ENCODE results near the gene EEFSEC. TPM values are rescaled to one million over a fixed set of nuclear protein-coding genes. Genes with fewer than 3 reads are reported as not detected.

Gene EEFSEC, protein sequence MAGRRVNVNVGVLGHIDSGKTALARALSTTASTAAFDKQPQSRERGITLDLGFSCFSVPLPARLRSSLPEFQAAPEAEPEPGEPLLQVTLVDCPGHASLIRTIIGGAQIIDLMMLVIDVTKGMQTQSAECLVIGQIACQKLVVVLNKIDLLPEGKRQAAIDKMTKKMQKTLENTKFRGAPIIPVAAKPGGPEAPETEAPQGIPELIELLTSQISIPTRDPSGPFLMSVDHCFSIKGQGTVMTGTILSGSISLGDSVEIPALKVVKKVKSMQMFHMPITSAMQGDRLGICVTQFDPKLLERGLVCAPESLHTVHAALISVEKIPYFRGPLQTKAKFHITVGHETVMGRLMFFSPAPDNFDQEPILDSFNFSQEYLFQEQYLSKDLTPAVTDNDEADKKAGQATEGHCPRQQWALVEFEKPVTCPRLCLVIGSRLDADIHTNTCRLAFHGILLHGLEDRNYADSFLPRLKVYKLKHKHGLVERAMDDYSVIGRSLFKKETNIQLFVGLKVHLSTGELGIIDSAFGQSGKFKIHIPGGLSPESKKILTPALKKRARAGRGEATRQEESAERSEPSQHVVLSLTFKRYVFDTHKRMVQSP
- polyA plus RNA-seq (2013, experiment 1 of 4) = 7.7 TPM
- 8.0 TPM for polyA plus RNA-seq (2013, experiment 2 of 4)
- polyA plus RNA-seq (2013, experiment 3 of 4) = 7.0 TPM
- 7.9 TPM for polyA plus RNA-seq (2013, experiment 4 of 4)

DNA sequence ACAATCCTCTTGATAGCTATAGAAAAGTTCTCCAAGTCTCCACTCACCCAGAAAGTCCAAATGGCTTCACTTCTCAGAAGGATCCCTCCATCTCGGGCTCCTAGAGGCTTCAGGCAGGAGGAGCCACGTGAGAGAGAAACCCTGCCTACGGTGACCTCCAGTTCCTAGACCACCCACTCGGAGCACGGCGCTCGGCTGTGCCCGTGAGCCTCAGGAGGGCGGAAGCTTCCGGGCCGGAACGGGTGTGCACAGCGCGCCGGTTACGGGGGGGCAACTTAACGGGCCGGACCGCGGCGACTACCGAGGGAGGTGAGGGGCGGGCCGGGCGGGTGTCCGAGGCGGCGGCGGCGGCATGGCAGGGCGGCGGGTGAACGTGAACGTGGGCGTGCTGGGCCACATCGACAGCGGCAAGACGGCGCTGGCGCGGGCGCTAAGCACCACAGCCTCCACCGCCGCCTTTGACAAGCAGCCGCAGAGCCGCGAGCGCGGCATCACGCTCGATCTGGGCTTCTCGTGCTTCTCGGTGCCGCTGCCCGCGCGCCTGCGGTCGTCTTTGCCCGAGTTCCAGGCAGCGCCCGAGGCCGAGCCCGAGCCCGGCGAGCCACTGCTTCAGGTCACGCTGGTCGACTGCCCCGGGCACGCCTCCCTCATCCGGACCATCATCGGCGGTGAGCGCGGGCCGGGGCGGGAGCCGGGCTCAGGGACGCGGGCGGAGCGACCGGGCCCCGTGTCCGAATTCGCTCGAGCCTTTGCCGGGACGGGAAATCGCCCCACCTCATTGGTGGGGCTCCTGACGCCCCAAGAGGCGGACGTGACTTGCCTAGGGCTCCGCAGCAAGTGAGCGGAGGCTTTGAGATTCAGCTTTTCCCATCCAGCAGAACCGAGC lies at the start of gene EEFSEC:
EEFSEC (plus strand) TSS at position 326 of the 886 bp plus-strand sequence; CDS start at position 353, 27 bp downstream.
- Histone ChIP-seq H3K9me3 (ENCODE audit: control insufficient read depth, low read length) (no peaks in the 10 kb centered on the region), H3K4me3 (ENCODE audit: insufficient read depth, low read depth, low read length) (peak within 1 kb of the TSS; percentile 63), H3K27me3 (ENCODE audit: control insufficient read depth, insufficient read depth, low read length, poor library complexity, severe bottlenecking) (peaks cover 31% of the 10 kb centered on the region), H3K36me3 (ENCODE audit: control insufficient read depth, insufficient read depth, low read length) (no peaks in the 10 kb centered on the region), H3K27ac (ENCODE audit: insufficient read depth, low read depth, low read length, poor library complexity, severe bottlenecking) (no peak within 1 kb of the TSS), H3K4me1 (ENCODE audit: control insufficient read depth, insufficient read depth, low read length) (no peaks in the 10 kb centered on the region)
- WGBS, 2 experiments = 0 to 1% methylated on average over 96 of the region's 96 CpGs

DNA sequence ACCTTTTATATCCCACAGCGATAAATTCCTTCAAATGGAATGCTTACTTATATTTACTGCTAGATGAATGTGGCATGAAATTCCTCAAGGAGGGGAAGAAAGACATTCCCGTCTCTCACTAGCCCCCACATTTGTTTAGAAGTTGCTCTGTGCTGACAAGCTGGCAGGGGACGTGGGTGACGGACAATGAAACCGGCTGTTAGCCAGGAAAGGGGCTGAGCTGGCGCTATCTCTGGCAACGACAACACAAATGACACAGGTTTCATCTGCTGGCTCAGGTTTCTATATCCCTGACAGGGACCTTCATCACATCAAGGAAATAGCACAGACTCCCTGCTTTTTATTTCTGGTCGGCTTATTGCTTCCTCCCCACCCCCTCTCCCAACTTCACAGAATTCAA lies 45.4 kb upstream of the EEFSEC start:
- Histone ChIP-seq H3K27me3 (ENCODE audit: control insufficient read depth, insufficient read depth, low read length, poor library complexity, severe bottlenecking) (no peaks in the 10 kb centered on the region), H3K27ac (ENCODE audit: insufficient read depth, low read depth, low read length, poor library complexity, severe bottlenecking) (no peak overlapping the region), H3K4me3 (ENCODE audit: insufficient read depth, low read depth, low read length) (no peak overlapping the region), H3K36me3 (ENCODE audit: control insufficient read depth, insufficient read depth, low read length) (peaks cover 20% of the 10 kb centered on the region), H3K9me3 (ENCODE audit: control insufficient read depth, low read length) (no peaks in the 10 kb centered on the region), H3K4me1 (ENCODE audit: control insufficient read depth, insufficient read depth, low read length) (peaks cover 3% of the 10 kb centered on the region)
- WGBS, 2 experiments = 52 to 66% methylated on average over 7 to 8 of the region's 8 CpGs

DNA sequence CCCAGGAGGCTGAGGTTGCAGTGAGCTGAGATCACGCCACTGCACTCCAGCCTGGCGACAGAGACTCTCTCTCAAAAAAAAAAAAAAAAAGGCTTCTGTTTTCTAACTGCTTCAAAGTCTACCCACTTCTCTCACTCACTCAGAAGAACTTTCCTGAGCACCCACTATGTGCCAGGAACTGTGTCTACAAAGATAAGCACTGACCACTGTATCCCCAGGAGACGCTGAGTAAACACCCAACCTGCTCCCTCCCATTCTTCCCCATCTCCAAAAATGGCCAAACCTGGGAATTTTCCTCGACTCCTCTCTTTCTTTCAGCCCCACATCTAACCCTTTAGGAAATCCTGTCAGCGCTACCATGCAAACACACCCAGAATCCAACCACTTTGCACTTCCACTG lies 42.1 kb upstream of the EEFSEC start:
- 95 to 96% methylated on average over 5 of the region's 5 CpGs for WGBS, 2 experiments
- H3K36me3 ChIP-seq (ENCODE audit: control insufficient read depth, insufficient read depth, low read length) = peaks cover 6% of the 10 kb centered on the region
- no peak overlapping the region for H3K27ac ChIP-seq (ENCODE audit: insufficient read depth, low read depth, low read length, poor library complexity, severe bottlenecking)
- no peaks in the 10 kb centered on the region for H3K27me3 ChIP-seq (ENCODE audit: control insufficient read depth, insufficient read depth, low read length, poor library complexity, severe bottlenecking)
- H3K9me3 ChIP-seq (ENCODE audit: control insufficient read depth, low read length) = no peaks in the 10 kb centered on the region
- no peak overlapping the region for H3K4me3 ChIP-seq (ENCODE audit: insufficient read depth, low read depth, low read length)
- peaks cover 3% of the 10 kb centered on the region for H3K4me1 ChIP-seq (ENCODE audit: control insufficient read depth, insufficient read depth, low read length)

DNA sequence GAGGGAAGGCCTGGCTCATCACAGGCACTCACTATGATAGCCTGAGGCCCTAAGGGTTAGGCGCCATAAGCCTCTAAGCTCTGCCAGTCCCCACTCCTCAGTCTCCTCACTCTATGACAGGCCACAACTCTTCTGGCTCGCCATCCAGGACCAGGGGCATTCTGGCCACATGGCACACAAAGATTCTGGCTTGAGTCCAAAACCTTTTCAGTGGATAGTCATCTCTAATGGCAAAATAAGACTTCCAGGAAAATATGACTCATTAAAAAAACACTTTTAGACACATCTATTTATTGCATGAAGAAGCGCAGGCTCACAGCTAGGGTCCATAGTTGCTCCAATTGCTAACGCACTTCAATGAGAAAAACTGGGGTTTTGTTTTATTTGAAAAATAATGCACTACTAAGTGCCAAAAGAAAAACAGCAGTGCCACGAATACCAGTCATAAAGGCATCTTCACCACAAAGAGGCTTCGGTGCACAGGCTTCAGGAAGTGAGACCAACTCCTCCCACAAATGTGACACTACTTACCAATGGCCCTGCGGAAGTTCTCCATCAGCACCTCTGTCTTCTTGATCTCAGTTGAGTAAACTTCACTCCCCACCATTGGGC lies 40.8 kb upstream of the EEFSEC start:
- H3K36me3 ChIP-seq (ENCODE audit: control insufficient read depth, insufficient read depth, low read length) = peaks cover 6% of the 10 kb centered on the region
- H3K4me3 ChIP-seq (ENCODE audit: insufficient read depth, low read depth, low read length) = no peak overlapping the region
- no peaks in the 10 kb centered on the region for H3K27me3 ChIP-seq (ENCODE audit: control insufficient read depth, insufficient read depth, low read length, poor library complexity, severe bottlenecking)
- H3K27ac ChIP-seq (ENCODE audit: insufficient read depth, low read depth, low read length, poor library complexity, severe bottlenecking) = no peak overlapping the region
- peaks cover 3% of the 10 kb centered on the region for H3K4me1 ChIP-seq (ENCODE audit: control insufficient read depth, insufficient read depth, low read length)
- WGBS, 2 experiments = 94 to 96% methylated on average over 7 of the region's 7 CpGs
- H3K9me3 ChIP-seq (ENCODE audit: control insufficient read depth, low read length) = no peaks in the 10 kb centered on the region

DNA sequence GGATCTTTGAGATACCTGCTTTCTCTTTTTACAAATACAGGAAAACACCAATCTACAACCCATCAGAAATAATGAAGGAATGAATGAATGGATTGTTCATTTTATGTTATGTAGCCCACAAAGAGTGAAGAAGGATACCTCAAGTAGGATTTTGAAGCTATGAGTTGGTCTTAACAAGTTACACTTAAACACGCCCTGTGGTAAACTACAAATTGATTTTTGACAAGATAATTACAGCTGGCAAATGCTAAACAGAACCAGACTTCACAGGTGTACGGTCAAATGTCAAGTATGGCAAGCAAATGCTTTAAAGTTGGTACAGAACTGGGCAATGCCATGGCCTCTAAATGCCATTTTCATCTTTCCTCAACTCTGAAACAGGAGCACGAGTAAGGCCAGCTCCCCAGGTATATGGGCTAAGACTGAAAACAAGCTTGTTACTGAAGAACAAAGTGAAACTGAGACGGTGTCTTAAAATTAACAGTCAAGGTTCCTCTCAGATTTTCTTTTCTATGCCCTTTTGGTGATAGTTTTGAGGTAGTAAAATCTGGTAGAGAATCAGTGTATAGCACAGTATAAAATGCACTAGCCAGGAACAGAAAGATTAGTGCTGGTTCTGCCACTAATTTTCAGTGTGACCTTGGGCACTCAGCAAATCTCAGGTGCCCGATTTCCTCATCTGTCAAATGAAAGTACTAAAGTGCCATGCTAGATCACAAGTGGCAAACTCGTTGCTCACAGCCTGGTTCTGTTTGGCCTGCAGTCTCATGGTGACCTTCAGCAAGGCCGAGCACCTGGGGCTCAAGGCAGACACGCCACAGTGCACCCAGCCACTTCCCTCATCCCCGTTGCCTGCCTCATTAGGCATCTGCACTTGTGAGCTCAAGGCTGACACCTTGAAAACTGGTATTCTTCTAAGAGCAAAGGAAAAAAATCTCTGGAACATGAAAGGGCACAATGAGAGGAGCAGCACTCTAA lies 39.2 kb upstream of the EEFSEC start:
- no peak overlapping the region for H3K27ac ChIP-seq (ENCODE audit: insufficient read depth, low read depth, low read length, poor library complexity, severe bottlenecking)
- H3K27me3 ChIP-seq (ENCODE audit: control insufficient read depth, insufficient read depth, low read length, poor library complexity, severe bottlenecking) = no peaks in the 10 kb centered on the region
- H3K36me3 ChIP-seq (ENCODE audit: control insufficient read depth, insufficient read depth, low read length) = peaks cover 6% of the 10 kb centered on the region
- H3K4me1 ChIP-seq (ENCODE audit: control insufficient read depth, insufficient read depth, low read length) = no peaks in the 10 kb centered on the region
- no peaks in the 10 kb centered on the region for H3K9me3 ChIP-seq (ENCODE audit: control insufficient read depth, low read length)
- H3K4me3 ChIP-seq (ENCODE audit: insufficient read depth, low read depth, low read length) = no peak overlapping the region
- WGBS, 2 experiments = 93% methylated on average over 9 of the region's 9 CpGs

DNA sequence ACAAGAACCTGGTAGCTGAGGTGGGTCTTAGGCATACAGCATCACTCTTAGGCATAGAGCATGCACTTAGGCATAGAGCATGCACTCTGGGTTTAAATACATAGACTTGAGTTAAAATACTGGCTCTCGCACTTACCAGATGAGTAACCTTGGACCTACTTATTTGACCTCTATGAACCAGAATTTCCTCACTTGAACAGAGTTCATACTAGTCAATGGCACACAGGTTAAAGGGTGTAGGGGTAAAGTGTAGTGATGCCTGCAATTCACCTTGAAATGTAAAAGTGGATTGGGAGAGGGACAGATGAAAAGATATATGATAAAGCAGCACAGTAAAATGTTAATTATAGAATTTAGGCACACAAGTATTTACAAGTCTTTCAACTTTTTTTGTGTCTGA lies 31.3 kb upstream of the EEFSEC start:
- Histone ChIP-seq H3K4me1 (ENCODE audit: control insufficient read depth, insufficient read depth, low read length) (peaks cover 7% of the 10 kb centered on the region), H3K27ac (ENCODE audit: insufficient read depth, low read depth, low read length, poor library complexity, severe bottlenecking) (no peak overlapping the region), H3K9me3 (ENCODE audit: control insufficient read depth, low read length) (no peaks in the 10 kb centered on the region), H3K4me3 (ENCODE audit: insufficient read depth, low read depth, low read length) (no peak overlapping the region), H3K36me3 (ENCODE audit: control insufficient read depth, insufficient read depth, low read length) (no peaks in the 10 kb centered on the region), H3K27me3 (ENCODE audit: control insufficient read depth, insufficient read depth, low read length, poor library complexity, severe bottlenecking) (peaks cover 3% of the 10 kb centered on the region)
- WGBS, 2 experiments = 92 to 95% methylated on average over 1 of the region's 1 CpG

DNA sequence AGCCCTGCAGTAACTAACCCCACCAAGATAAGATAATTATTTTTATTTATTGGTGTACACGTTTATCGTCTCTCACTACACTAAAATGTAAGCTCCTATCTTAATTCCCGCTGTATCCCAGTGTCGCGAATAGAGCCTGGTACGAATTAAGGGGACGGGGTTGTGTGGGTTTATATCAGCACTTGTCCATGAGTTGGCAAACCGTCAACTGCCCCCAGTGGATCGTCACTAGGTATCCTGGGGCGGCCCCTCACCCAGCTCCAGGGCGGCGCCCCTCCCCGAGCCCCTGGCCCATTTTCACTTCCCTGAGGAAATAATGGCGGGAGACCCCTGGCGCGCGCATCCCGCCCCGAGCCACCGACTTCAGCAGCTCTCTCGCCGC lies 30.1 kb upstream of the EEFSEC start:
- H3K9me3 ChIP-seq (ENCODE audit: control insufficient read depth, low read length) = no peaks in the 10 kb centered on the region
- H3K4me1 ChIP-seq (ENCODE audit: control insufficient read depth, insufficient read depth, low read length) = peaks cover 7% of the 10 kb centered on the region
- H3K4me3 ChIP-seq (ENCODE audit: insufficient read depth, low read depth, low read length) = peak overlapping the region; percentile 71
- peaks cover 9% of the 10 kb centered on the region for H3K27me3 ChIP-seq (ENCODE audit: control insufficient read depth, insufficient read depth, low read length, poor library complexity, severe bottlenecking)
- H3K27ac ChIP-seq (ENCODE audit: insufficient read depth, low read depth, low read length, poor library complexity, severe bottlenecking) = peak overlapping the region; percentile 93
- WGBS, 2 experiments = 0 to 1% methylated on average over 20 to 22 of the region's 22 CpGs
- no peaks in the 10 kb centered on the region for H3K36me3 ChIP-seq (ENCODE audit: control insufficient read depth, insufficient read depth, low read length)

DNA sequence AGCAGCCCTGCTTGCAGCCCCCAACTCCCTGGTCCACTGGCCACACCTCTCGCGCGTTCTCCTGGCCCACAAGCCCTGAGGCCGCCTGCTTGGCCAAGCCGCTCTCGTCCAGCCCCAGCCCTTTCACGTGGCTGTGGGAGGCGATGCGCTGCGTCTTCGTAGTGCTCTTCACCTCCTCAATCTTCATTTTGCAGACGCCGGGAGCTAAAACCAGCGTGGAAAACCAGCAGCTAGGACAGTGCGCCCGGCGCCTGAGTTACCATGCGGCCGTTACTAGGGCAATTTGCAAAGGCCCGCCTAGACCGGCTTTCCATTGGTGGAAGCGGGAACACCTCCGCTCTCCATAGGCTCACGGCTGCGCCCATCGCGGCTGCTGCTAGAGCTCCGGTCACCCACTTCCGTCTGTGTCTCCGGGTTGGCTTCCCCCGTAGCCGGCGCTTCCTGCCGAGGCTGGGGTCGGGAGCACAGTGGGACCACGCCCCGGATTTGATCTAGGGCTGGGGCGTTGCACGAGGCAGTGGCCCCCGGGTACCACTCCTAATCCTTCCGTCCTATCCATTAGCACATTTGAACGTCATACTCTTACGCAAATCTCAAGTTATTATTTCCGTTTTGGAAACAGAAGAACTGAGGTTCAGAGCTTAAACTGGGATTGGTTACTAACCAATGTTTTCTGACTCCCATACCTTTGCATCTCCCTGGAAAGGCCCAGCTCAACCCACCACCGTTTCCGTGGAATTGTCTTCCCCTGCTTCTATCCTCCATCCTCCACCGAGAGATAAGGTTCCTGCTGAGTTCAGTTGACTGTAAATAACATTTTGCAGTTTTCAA lies 29.5 kb upstream of the EEFSEC start, which contains the start of gene RUVBL1:
RUVBL1 (minus strand) TSS at position 275 of the 831 bp plus-strand sequence; CDS start at position 187, 88 bp downstream.
- H3K36me3 ChIP-seq (ENCODE audit: control insufficient read depth, insufficient read depth, low read length) = no peaks in the 10 kb centered on the region
- no peaks in the 10 kb centered on the region for H3K9me3 ChIP-seq (ENCODE audit: control insufficient read depth, low read length)
- H3K27me3 ChIP-seq (ENCODE audit: control insufficient read depth, insufficient read depth, low read length, poor library complexity, severe bottlenecking) = peaks cover 15% of the 10 kb centered on the region
- peak within 1 kb of the TSS; percentile 71 for H3K4me3 ChIP-seq (ENCODE audit: insufficient read depth, low read depth, low read length)
- H3K27ac ChIP-seq (ENCODE audit: insufficient read depth, low read depth, low read length, poor library complexity, severe bottlenecking) = peak within 1 kb of the TSS; percentile 93
- peaks cover 7% of the 10 kb centered on the region for H3K4me1 ChIP-seq (ENCODE audit: control insufficient read depth, insufficient read depth, low read length)
- WGBS, 2 experiments = 5 to 6% methylated on average over 47 of the region's 47 CpGs

Measured in ectodermal cell (in vitro differentiated cells).